Breast epithelium (tissue), 4 donors: ENCODE data around the gene OR2F2. TPM values are rescaled to one million over a fixed set of nuclear protein-coding genes. Genes with fewer than 3 reads are reported as not detected.
A peak's percentile ranks its signal among the peaks of the same experiment; 100 is the strongest.

Source experiments
- DNase-seq, 2 donors: peaks; one replicate each; pipeline ENCODE4 v3.0.0-alpha.2; 2019; ENCODE audit warnings: low spot score in 2 of 2
- H3K27ac ChIP-seq, 2 donors: fragments of 200-600 bp; sonication (generic) in 1 of 2; one replicate each; pipeline ENCODE4 v1.5.1; 2016 to 2019; ENCODE audit warnings: mild to moderate bottlenecking in 1 of 2
- H3K27me3 ChIP-seq, 2 donors: fragments of 200-600 bp; sonication (generic) in 1 of 2; one replicate each; pipeline versions ENCODE4 v1.5.1 to v1.6.0; 2017 to 2019; ENCODE audit warnings: control low read depth in 1 of 2, mild to moderate bottlenecking in 1 of 2
- H3K36me3 ChIP-seq: fragments of 200-600 bp; one replicate; pipeline ENCODE4 v1.5.1; 2019
- H3K4me1 ChIP-seq, 2 donors: fragments of 200-600 bp; sonication (generic); one replicate each; pipeline ENCODE4 v1.5.1; 2016 to 2019; ENCODE audit warnings: control low read depth in 1 of 2
- H3K4me3 ChIP-seq, 3 donors: fragments of 200-600 bp; sonication (generic); 1 replicate in 2 of 3; 2 replicates in 1 of 3; pipeline ENCODE4 v1.5.1; 2016 to 2019; ENCODE audit warnings: mild to moderate bottlenecking in 3 of 3, moderate library complexity in 2 of 3
- H3K9me3 ChIP-seq, 2 donors: fragments of 200-600 bp; sonication (generic) in 1 of 2; one replicate each; pipeline ENCODE4 v1.5.1; 2016 to 2019; ENCODE audit warnings: control low read depth in 1 of 2
- POLR2A ChIP-seq: fragments of 450-650 bp; IDR thresholded peaks from one replicate; pipeline ENCODE4 v1.6.1; 2016; ENCODE audit warnings: antibody characterized with exemption, mild to moderate bottlenecking, moderate library complexity
- POLR2AphosphoS5 ChIP-seq, 3 donors: sonication (generic); formaldehyde crosslinking; IDR thresholded peaks; one replicate each; pipeline ENCODE4 v1.6.1; 2017; ENCODE audit warnings: antibody characterized with exemption in 3 of 3
- intact Hi-C: fragments of 100-400 bp; cut with DNase I; formaldehyde crosslinking; loops from one replicate; pipeline ENCODE4 v1.15.1; 2023; ENCODE audit warnings: low total_unique reads
- total RNA-seq, 3 donors: library from RNA; depleted of rRNA; stranded (reverse); fragments of >200 nt; gene quantifications; one replicate each; pipeline ENCODE4 v1.1.0, GENCODE V29; 2016
- TF ChIP-seq, protein P1 (sequence below), 3 donors: fragments of 450-650 bp; IDR thresholded peaks; one replicate each; pipeline ENCODE4 v1.5.1; 2016 to 2017; ENCODE audit warnings: antibody characterized with exemption in 3 of 3, mild to moderate bottlenecking in 3 of 3, moderate library complexity in 3 of 3

OR2F2 gene
- total RNA-seq, 3 donors from 2014 or later = not detected

DNA sequence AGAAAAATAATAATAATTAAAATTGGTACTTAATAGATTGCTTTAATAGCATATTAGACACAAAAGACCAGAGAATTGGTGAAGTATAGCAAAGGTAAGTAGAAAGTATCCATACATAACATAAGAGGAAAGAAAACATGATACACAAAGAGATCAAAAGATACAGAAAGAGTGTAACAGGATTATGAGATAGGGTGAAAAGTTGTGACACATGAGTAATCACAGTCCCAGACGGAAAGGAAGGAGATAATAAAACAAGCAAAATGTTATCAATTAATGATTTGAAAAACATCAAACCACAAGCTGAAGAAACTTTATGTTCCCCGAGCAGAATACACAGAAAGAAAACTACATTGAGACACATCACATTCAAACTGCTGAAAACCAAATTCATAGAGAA, 43.6 kb upstream of the OR2F2 start:
- intact Hi-C loops = no loop called here
- no peak for TF ChIP-seq POLR2A
- TF ChIP-seq, protein P1, sequence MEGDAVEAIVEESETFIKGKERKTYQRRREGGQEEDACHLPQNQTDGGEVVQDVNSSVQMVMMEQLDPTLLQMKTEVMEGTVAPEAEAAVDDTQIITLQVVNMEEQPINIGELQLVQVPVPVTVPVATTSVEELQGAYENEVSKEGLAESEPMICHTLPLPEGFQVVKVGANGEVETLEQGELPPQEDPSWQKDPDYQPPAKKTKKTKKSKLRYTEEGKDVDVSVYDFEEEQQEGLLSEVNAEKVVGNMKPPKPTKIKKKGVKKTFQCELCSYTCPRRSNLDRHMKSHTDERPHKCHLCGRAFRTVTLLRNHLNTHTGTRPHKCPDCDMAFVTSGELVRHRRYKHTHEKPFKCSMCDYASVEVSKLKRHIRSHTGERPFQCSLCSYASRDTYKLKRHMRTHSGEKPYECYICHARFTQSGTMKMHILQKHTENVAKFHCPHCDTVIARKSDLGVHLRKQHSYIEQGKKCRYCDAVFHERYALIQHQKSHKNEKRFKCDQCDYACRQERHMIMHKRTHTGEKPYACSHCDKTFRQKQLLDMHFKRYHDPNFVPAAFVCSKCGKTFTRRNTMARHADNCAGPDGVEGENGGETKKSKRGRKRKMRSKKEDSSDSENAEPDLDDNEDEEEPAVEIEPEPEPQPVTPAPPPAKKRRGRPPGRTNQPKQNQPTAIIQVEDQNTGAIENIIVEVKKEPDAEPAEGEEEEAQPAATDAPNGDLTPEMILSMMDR (IDR thresholded peaks at IDR 0.05) = no peak
- no peak for TF ChIP-seq POLR2AphosphoS5 (IDR thresholded peaks at IDR 0.05)
- no peak overlapping the region for H3K27ac ChIP-seq
- peaks cover 4% of the 10 kb centered on the region in 2 donors for H3K9me3 ChIP-seq
- H3K4me3 ChIP-seq = no peak overlapping the region
- no peaks in the 10 kb centered on the region for H3K36me3 ChIP-seq
- no peaks in the 10 kb centered on the region for H3K4me1 ChIP-seq
- H3K27me3 ChIP-seq = no peaks in the 10 kb centered on the region
- DNase-seq = no peak

DNA sequence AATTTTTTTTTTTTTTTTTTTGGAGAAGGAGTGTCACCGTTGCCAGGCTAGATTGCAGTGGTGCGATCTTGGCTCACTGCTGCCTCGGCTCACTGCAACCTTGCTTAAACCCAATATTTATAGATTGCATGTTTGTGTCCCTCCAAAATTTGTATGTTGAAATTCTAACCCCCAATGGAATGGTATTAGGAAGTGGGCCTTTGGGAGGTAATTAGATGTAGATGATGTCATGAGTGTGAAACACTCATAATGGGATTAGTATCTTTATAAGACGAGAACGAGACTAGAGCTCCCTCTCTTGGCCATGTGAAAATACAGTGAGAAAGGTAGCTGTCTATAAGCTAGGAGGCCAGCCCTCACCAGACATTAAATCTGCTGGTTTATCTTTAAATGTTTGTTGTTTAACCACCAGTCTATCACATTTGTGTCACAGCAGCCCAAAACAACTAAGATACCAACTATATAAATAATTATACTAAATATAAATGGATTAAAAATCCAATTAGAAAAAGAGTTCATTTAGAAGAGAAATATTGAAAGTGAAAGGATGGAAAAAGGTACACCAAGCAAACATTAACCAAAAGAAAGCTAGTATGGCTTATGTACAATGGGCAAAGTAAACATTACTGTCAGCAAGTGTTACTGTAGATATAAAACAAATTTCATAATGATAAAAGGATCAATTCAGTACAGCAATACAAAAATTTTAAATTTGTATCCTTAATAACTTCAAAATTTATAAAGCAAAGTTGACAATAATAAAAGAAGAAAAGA, 42.3 kb upstream of the OR2F2 start:
- no peak for DNase-seq
- Histone ChIP-seq H3K9me3 (peaks cover 4% of the 10 kb centered on the region in 2 donors), H3K36me3 (no peaks in the 10 kb centered on the region), H3K27ac (no peak overlapping the region), H3K4me3 (no peak overlapping the region), H3K27me3 (no peaks in the 10 kb centered on the region), H3K4me1 (no peaks in the 10 kb centered on the region)
- intact Hi-C loops = no loop called here
- TF ChIP-seq POLR2A = no peak
- no peak for TF ChIP-seq POLR2AphosphoS5 (IDR thresholded peaks at IDR 0.05)
- TF ChIP-seq, protein P1 (IDR thresholded peaks at IDR 0.05) = no peak

DNA sequence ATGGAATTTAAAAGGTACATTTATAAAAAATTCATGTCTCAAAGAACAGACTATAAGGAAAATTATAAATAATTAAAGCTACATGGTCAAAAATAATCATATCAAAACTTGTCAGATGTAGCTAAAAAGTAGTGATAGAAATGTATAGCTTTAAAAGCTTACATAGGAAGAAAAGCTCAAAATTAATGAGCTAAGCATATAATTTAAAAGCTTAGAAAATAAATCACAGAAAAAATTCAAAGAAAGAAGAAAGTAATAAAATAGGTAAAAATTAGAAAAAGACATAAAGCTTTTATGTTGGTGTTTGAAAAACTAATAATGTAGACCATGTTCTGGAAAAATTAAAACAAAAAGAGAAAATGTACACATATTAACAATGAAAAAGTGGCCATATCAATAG, 38.4 kb upstream of the OR2F2 start:
- TF ChIP-seq POLR2A = no peak
- TF ChIP-seq, protein P1 (IDR thresholded peaks at IDR 0.05) = no peak
- no peak for TF ChIP-seq POLR2AphosphoS5 (IDR thresholded peaks at IDR 0.05)
- no peak overlapping the region for H3K27ac ChIP-seq
- no peak overlapping the region for H3K4me3 ChIP-seq
- no peak for DNase-seq
- intact Hi-C loops = no loop called here
- H3K27me3 ChIP-seq = no peaks in the 10 kb centered on the region
- H3K36me3 ChIP-seq = no peaks in the 10 kb centered on the region
- peaks cover 0 to 4% of the 10 kb centered on the region in 2 donors for H3K9me3 ChIP-seq
- H3K4me1 ChIP-seq = peaks cover 0 to 10% of the 10 kb centered on the region in 2 donors

DNA sequence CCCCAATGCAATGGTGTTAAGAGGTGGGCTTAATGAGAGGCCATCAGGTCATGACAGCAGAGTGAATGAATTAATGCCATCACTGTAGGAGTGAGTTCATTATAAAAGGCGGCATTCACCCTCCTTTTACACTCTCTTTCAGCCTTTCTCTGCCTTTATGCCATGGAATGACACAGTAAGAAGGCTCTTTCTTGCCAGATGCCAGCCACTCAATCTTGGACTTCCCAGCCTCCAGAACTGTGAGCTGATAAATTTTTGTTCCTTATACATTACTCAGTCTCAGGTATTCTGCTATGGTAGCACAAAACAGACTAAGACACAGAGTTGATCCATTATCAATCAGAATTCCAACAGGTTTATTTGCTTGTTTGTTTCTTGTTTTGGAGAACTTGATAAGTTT, 36.2 kb upstream of the OR2F2 start:
- H3K27ac ChIP-seq = no peak overlapping the region
- H3K27me3 ChIP-seq = no peaks in the 10 kb centered on the region
- no peak for DNase-seq
- no peak overlapping the region for H3K4me3 ChIP-seq
- no peaks in the 10 kb centered on the region for H3K36me3 ChIP-seq
- TF ChIP-seq POLR2A (no peak), POLR2AphosphoS5 (IDR thresholded peaks at IDR 0.05) (no peak)
- TF ChIP-seq, protein P1 (IDR thresholded peaks at IDR 0.05) = no peak
- no peaks in the 10 kb centered on the region for H3K9me3 ChIP-seq
- peaks cover 0 to 10% of the 10 kb centered on the region in 2 donors for H3K4me1 ChIP-seq
- intact Hi-C loops = no loop called here

DNA sequence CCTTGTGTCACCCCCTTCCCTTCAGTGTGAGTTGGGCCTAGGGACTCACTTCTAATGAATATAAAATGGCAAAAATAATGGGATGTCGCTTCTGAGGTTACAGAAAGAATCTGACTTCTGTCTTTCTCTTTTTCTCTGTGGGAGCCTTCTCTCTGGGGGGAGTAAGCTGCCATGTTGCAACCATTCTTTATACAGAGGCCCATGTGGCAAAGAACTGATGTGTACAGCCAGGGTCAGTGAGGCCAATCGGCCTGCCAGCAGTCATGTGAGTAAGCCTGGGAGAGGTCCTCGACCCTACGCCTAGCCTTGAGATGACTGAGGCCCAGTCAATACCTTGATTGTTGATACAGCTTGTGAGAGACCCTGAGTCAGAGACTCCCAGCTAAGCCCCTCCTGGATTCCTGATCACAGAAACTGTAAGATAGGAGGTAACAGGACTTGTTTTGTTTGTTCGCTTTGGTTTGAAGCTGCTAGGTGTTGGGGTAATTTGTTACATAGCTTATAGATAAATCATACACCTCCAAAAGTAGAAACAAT, 34.7 kb upstream of the OR2F2 start:
- TF ChIP-seq, protein P1 (IDR thresholded peaks at IDR 0.05) = no peak
- TF ChIP-seq POLR2AphosphoS5 (IDR thresholded peaks at IDR 0.05) (no peak), POLR2A (no peak)
- peaks cover 0 to 10% of the 10 kb centered on the region in 2 donors for H3K4me1 ChIP-seq
- no peak for DNase-seq
- H3K27me3 ChIP-seq = no peaks in the 10 kb centered on the region
- H3K4me3 ChIP-seq = peak overlapping the region in 2 of 3 donors; percentile 84 to 88
- H3K36me3 ChIP-seq = no peaks in the 10 kb centered on the region
- peak overlapping the region; percentile 62 to 91 for H3K27ac ChIP-seq
- intact Hi-C loops = no loop called here
- no peaks in the 10 kb centered on the region for H3K9me3 ChIP-seq
